Activated CD4-positive, alpha-beta T cell treated with anti-CD3 and anti-CD28 coated beads, Interleukin-2, amount 10 ng/mL, durations not matched to agents 24 days and 14 days (primary cell): ENCODE results near the gene MICAL1. TPM values are rescaled to one million over a fixed set of nuclear protein-coding genes. Genes with fewer than 3 reads are reported as not detected.
"Not testable (repeated sequence)": the region's sequence is repeated elsewhere in the genome, so short reads cannot be mapped to it uniquely, and the experiment has no call there.

Source experiments
- DNase-seq: peaks from one replicate; pipeline ENCODE4 v3.0.0; 2022
- H3K27ac Mint-ChIP-seq: one replicate; pipeline ENCODE4 v1.8.0; 2022; ENCODE audit warnings: mild to moderate bottlenecking, mixed read lengths
- H3K27me3 Mint-ChIP-seq: one replicate; pipeline ENCODE4 v1.8.0; 2022; ENCODE audit warnings: mixed read lengths
- H3K36me3 Mint-ChIP-seq: one replicate; pipeline ENCODE4 v1.8.0; 2022; ENCODE audit warnings: low read depth, mild to moderate bottlenecking, mixed read lengths
- H3K4me1 Mint-ChIP-seq: one replicate; pipeline ENCODE4 v1.8.0; 2021; ENCODE audit warnings: mixed read lengths
- H3K4me3 Mint-ChIP-seq: one replicate; pipeline ENCODE4 v1.8.0; 2022; ENCODE audit warnings: mild to moderate bottlenecking, moderate library complexity, mixed read lengths
- H3K9me3 Mint-ChIP-seq: one replicate; pipeline ENCODE4 v1.8.0; 2021; ENCODE audit warnings: mixed read lengths
- intact Hi-C: fragments of 100-400 bp; cut with micrococcal nuclease; formaldehyde crosslinking; loops from one replicate; pipeline ENCODE4 v1.15.1; 2023
- total RNA-seq: library from RNA; stranded (reverse); gene quantifications from 2 replicates; pipeline ENCODE4 v1.2.3, GENCODE V29; 2022

The MICAL1 gene
- total RNA-seq, 1 donor from 2014 or later = 42.5 TPM

- intact Hi-C loops = no loop called here
- Mint-ChIP-seq H3K27me3 (no peaks in the 10 kb centered on the region), H3K9me3 (no peaks in the 10 kb centered on the region), H3K4me3 (no peak overlapping the region), H3K4me1 (peaks cover 51% of the 10 kb centered on the region), H3K27ac (no peak overlapping the region), H3K36me3 (peaks cover 86% of the 10 kb centered on the region)
- DNase-seq = no peak
Measured at GRCh38 chr6:109469591-109470189, 14.1 kb upstream of the MICAL1 start.

- intact Hi-C loops = no loop called here
- peaks cover 44% of the 10 kb centered on the region for H3K4me1 Mint-ChIP-seq
- DNase-seq = no peak
Measured at GRCh38 chr6:109467696-109468095, 12.1 kb upstream of the MICAL1 start.

GRCh38 chr6:109466212-109466923 lies 10.8 kb upstream of the MICAL1 start:
- DNase-seq = no peak
- Mint-ChIP-seq H3K27ac (no peak overlapping the region), H3K9me3 (peaks cover 5% of the 10 kb centered on the region), H3K4me1 (peaks cover 41% of the 10 kb centered on the region), H3K4me3 (no peak overlapping the region), H3K27me3 (no peaks in the 10 kb centered on the region), H3K36me3 (peaks cover 80% of the 10 kb centered on the region)
- intact Hi-C loops = no loop called here

More at GRCh38 chr6:109467696-109468095, 12.1 kb upstream of the MICAL1 start:
- no peak overlapping the region for H3K27ac Mint-ChIP-seq
- no peaks in the 10 kb centered on the region for H3K9me3 Mint-ChIP-seq
- peaks cover 81% of the 10 kb centered on the region for H3K36me3 Mint-ChIP-seq
- H3K4me3 Mint-ChIP-seq = no peak overlapping the region
- H3K27me3 Mint-ChIP-seq = no peaks in the 10 kb centered on the region

GRCh38 chr6:109465772-109466171 lies 10.2 kb upstream of the MICAL1 start:
- intact Hi-C loops = no loop called here
- Mint-ChIP-seq H3K27ac (no peak overlapping the region), H3K36me3 (peaks cover 80% of the 10 kb centered on the region), H3K4me1 (peaks cover 38% of the 10 kb centered on the region), H3K27me3 (no peaks in the 10 kb centered on the region), H3K4me3 (no peak overlapping the region), H3K9me3 (peaks cover 5% of the 10 kb centered on the region)
- no peak for DNase-seq

GRCh38 chr6:109461733-109462526 lies 6.4 kb upstream of the MICAL1 start:
- intact Hi-C loops = no loop called here
- H3K27ac Mint-ChIP-seq = peak overlapping the region; percentile 51
- H3K9me3 Mint-ChIP-seq = peaks cover 5% of the 10 kb centered on the region
- peaks cover 50% of the 10 kb centered on the region for H3K4me1 Mint-ChIP-seq
- no peak for DNase-seq
- H3K4me3 Mint-ChIP-seq = no peak overlapping the region
- H3K27me3 Mint-ChIP-seq = no peaks in the 10 kb centered on the region
- H3K36me3 Mint-ChIP-seq = peaks cover 53% of the 10 kb centered on the region

- H3K27me3 Mint-ChIP-seq, intact Hi-C loops: not testable (repeated sequence)
- peaks cover 51% of the 10 kb centered on the region for H3K36me3 Mint-ChIP-seq
Measured at GRCh38 chr6:109461205-109461604, 5.6 kb upstream of the MICAL1 start.

GRCh38 chr6:109460161-109460829 lies 4.7 kb upstream of the MICAL1 start:
- no peaks in the 10 kb centered on the region for H3K27me3 Mint-ChIP-seq
- H3K9me3 Mint-ChIP-seq = peaks cover 5% of the 10 kb centered on the region
- H3K27ac Mint-ChIP-seq = no peak overlapping the region
- no peak for DNase-seq
- peaks cover 43% of the 10 kb centered on the region for H3K36me3 Mint-ChIP-seq
- intact Hi-C loops = no loop called here
- H3K4me3 Mint-ChIP-seq = no peak overlapping the region
- peaks cover 54% of the 10 kb centered on the region for H3K4me1 Mint-ChIP-seq

More at GRCh38 chr6:109461205-109461604, 5.6 kb upstream of the MICAL1 start:
- not testable (repeated sequence) for H3K4me3 Mint-ChIP-seq, DNase-seq, H3K9me3 Mint-ChIP-seq
- Mint-ChIP-seq H3K27ac (peak overlapping the region; percentile 13), H3K4me1 (peaks cover 58% of the 10 kb centered on the region)

- peak overlapping the region; percentile 77 for H3K27ac Mint-ChIP-seq
- peaks cover 56% of the 10 kb centered on the region for H3K4me1 Mint-ChIP-seq
- intact Hi-C loops = loop anchor here (1.0 to 10.0 kb wide), 3 partner anchors 20 to 362 kb away; partner anchors contain the start of genes AK9, CEP57L1 and FIG4
- H3K36me3 Mint-ChIP-seq = peaks cover 41% of the 10 kb centered on the region
- peak overlapping the region; percentile 11 for H3K4me3 Mint-ChIP-seq
- peak; percentile 83 for DNase-seq
- peaks cover 5% of the 10 kb centered on the region for H3K9me3 Mint-ChIP-seq
- H3K27me3 Mint-ChIP-seq = no peaks in the 10 kb centered on the region
Measured at GRCh38 chr6:109458774-109459531, 3.4 kb upstream of the MICAL1 start.

GRCh38 chr6:109457562-109457996 lies 2.0 kb upstream of the MICAL1 start:
- Mint-ChIP-seq H3K27me3 (no peaks in the 10 kb centered on the region), H3K4me3 (peak overlapping the region; percentile 28), H3K36me3 (peaks cover 40% of the 10 kb centered on the region), H3K9me3 (peaks cover 5% of the 10 kb centered on the region), H3K4me1 (peaks cover 59% of the 10 kb centered on the region), H3K27ac (peak overlapping the region; percentile 67)
- DNase-seq = no peak
- intact Hi-C loops = loop anchor here (5.0 to 10.0 kb wide), 2 partner anchors 237 to 360 kb away; partner anchors contain the start of genes AK9, CEP57L1 and FIG4

GRCh38 chr6:109456710-109457561 lies 1.4 kb upstream of the MICAL1 start:
- peak overlapping the region; percentile 67 for H3K27ac Mint-ChIP-seq
- intact Hi-C loops = loop anchor here (5.0 to 10.0 kb wide), 2 partner anchors 238 to 360 kb away; partner anchors contain the start of genes AK9, CEP57L1 and FIG4
- H3K9me3 Mint-ChIP-seq = peaks cover 3% of the 10 kb centered on the region
- peaks cover 40% of the 10 kb centered on the region for H3K36me3 Mint-ChIP-seq
- DNase-seq = peak; percentile 60
- peaks cover 59% of the 10 kb centered on the region for H3K4me1 Mint-ChIP-seq
- no peaks in the 10 kb centered on the region for H3K27me3 Mint-ChIP-seq
- H3K4me3 Mint-ChIP-seq = peak overlapping the region; percentile 28

- H3K36me3 Mint-ChIP-seq = peaks cover 37% of the 10 kb centered on the region
Measured at GRCh38 chr6:109456111-109456583, 575 bp upstream of the MICAL1 start.

More at GRCh38 chr6:109456111-109456583, 575 bp upstream of the MICAL1 start:
- Mint-ChIP-seq H3K27me3 (no peaks in the 10 kb centered on the region), H3K9me3 (no peaks in the 10 kb centered on the region), H3K27ac (no peak overlapping the region), H3K4me1 (peaks cover 59% of the 10 kb centered on the region), H3K4me3 (peak overlapping the region; percentile 39)
- intact Hi-C loops = loop anchor here (5.0 to 10.0 kb wide), 2 partner anchors 239 to 359 kb away; partner anchors contain the start of genes AK9, CEP57L1 and FIG4
- peak; percentile 58 for DNase-seq
